ENCODE data around the gene OCA2.
"Not testable (repeated sequence)": the region's sequence is repeated elsewhere in the genome, so short reads cannot be mapped to it uniquely, and the experiment has no call there.

The OCA2 gene

GRCh38 chr15:27770769-27771554 is 328.2 kb downstream of the OCA2 start:
- DNase-seq (ENCODE audit: low read depth in 2 of 2), result no peak

GRCh38 chr15:27770086-27770607 is 329.0 kb downstream of the OCA2 start:
- DNase-seq (ENCODE audit: low read depth in 2 of 2), result no peak

DNA sequence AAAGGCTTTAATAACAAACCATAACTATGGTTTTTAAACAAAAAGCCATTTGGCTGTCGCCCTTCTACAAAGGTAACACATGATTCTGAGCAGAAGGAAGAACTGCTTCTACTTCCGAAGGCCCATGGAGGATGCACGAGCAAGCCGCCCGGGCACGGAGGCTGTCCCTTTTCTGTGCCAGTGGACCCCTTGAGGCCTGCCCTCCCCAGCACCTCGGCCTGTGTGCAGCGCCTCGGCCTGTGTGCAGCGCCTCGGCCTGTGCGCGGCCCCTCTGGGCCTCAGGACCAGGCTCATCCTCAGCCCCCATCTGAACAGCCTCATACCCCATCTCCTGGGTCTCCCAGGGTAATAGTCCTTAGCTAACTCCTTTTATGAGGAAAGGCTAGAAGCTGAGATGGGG is 329.5 kb downstream of the OCA2 start:
- no peak for DNase-seq (ENCODE audit: low read depth in 2 of 2)

GRCh38 chr15:27768732-27769475 is 330.2 kb downstream of the OCA2 start:
- DNase-seq (ENCODE audit: low read depth in 2 of 2), result no peak

GRCh38 chr15:27767918-27768640 is 331.0 kb downstream of the OCA2 start:
- DNase-seq (ENCODE audit: low read depth in 2 of 2), result no peak

DNA sequence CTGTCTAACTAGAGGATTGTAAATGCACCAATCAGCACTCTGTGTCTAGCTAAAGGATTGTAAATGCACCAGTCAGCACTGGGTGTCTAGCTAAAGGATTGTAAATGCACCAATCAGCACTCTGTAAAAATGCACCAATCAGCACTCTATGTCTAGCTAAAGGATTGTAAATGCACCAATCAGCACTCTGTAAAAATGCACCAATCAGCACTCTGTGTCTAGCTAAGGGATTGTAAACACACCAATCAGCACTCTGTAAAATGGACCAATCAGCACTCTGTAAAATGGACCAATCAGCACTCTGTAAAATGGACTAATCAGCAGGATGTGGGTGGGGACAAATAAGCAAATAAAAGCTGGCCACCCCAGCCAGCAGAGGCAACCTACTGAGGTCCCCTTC is 331.7 kb downstream of the OCA2 start:
- DNase-seq (ENCODE audit: low read depth in 2 of 2), result not testable (repeated sequence)

DNA sequence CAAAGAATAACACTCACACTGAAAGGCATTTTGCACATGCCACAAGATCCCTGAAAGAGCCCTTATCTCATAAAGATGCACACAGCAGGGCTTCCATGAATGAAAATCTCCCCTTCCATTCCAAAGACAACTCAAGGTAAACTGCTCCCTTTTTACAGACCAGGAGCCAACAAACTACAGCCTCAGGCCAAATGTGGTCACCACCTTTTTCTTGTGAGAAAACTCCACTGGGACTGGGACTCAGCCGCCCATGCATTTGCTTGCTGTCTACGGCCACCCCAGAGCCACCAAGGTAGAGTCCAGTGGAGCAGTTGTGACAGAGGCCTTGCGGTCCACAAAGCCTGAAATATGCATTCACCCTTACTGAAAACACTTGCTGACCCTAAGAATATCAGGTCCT is 334.8 kb downstream of the OCA2 start:
- no peak for DNase-seq (ENCODE audit: low read depth in 2 of 2)

GRCh38 chr15:27763514-27763913 is 335.6 kb downstream of the OCA2 start:
- no peak for DNase-seq (ENCODE audit: low read depth in 2 of 2)

DNA sequence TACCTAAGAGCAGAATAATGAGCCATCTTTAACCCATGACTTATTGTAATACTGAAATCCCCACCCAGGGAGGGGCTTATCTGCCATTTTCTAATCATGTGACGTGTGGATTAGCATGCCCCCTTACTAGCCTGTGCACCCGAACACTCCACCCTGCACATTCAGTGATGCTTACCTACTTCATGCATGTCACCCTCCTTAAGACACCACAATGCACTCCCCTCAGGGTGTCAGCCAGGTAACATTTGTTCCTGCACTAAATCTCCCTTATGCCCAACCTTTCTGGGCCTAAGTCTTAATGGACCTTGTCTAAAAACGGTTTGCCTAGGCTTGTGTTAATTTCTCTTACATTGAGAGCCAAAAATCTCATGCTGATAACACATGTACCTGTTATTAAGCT is 336.6 kb downstream of the OCA2 start:
- no peak for DNase-seq (ENCODE audit: low read depth in 2 of 2)

- no peak for DNase-seq (ENCODE audit: low read depth in 2 of 2)
Measured at GRCh38 chr15:27757052-27757451, 342.1 kb downstream of the OCA2 start.

GRCh38 chr15:27752691-27753090 is 346.4 kb downstream of the OCA2 start:
- no peak for DNase-seq (ENCODE audit: low read depth in 2 of 2)

DNA sequence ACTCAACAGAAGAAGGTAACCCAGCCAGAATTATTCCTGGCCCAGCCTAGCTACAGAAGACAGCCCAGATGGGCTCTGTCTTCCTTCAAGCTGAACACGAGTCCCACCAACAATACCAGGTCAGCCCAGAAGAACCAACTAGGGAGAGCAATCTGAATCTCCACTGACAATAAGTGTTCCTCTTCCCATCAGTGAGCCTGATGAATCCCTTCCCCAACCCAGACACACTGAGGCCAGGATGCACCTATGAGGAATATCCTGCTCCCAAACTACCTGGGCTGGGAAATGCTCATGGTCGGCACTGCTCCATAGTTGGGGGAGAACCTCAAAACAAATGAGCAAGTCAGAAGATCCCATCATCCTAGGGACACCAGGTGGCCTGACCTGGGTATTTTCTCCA is 351.1 kb downstream of the OCA2 start:
- DNase-seq (ENCODE audit: low read depth in 2 of 2), result no peak

GRCh38 chr15:27746401-27746955 is 352.6 kb downstream of the OCA2 start:
- DNase-seq (ENCODE audit: low read depth in 2 of 2), result no peak

- no peak for DNase-seq (ENCODE audit: low read depth in 2 of 2)
Measured at GRCh38 chr15:27744641-27745040, 354.5 kb downstream of the OCA2 start.

- DNase-seq (ENCODE audit: low read depth in 2 of 2), result no peak
Measured at GRCh38 chr15:27743638-27744037, 355.5 kb downstream of the OCA2 start.

DNA sequence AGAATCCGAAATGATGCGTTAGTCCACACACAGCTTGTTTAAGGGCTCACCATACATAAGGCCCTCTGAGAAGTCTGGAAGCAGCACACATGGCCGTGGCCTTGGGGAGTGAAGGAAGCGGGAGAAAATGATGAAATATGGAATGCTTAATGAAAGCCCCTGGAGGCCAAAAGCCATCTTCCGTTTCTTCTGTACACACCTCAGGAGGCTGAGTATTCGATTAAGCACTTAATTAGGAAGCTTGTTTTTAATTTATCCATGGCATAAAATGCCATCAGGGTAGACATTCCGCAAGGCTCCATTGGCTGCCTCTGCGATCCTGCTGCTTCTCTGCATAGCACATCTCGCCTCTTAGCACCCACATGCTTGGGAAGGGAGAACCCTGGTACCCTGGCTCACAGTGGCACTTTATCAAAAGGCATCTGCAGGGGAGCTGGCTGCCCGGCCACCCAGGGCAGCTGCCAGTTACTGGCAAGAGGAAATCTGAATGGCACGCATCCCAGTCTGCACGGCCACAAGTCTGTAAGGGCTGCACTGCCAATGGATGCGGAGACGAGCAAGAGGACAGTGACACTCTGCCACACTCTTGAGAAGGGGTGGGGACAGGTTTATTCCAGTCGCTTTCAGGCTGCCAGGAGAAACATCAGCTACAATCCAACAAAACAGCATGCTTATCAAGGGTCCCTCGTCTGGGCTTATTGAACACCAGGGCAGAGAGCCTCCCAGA is 356.2 kb downstream of the OCA2 start:
- DNase-seq (ENCODE audit: low read depth in 2 of 2), result no peak

- no peak for DNase-seq (ENCODE audit: low read depth in 2 of 2)
Measured at GRCh38 chr15:27741226-27741860, 357.8 kb downstream of the OCA2 start.

DNA sequence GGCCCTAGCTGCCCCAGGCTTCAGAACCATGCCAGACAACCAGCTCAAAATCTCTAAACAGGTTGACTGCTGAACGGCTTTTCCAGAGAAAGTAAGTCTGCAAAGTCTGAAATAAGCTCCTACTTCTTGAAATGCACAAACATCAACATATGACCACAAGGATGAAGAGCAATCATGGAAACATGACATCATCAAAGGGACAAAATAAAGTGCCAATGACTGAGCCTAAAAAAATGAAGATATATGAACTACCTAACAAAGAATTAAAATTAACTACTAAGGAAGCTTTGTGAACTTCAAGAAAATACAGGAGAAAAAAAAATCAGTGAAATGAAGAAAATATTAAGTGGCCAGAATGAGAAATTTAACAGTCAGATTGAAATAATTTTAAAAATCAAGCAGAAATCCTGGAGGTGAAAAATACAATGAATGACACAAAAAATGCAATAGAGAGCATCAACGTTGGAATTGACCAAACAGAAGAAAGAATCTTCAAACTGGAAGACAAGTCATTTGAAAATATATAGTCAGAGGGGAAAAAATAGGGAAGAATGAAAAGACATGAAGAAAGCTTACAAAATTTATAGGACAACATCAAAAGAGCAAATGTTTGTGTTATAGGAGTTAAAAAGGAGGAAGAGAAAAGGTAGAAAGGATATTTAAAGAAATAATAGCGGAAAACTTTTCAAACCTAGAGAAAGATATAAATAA is 364.2 kb downstream of the OCA2 start:
- no peak for DNase-seq (ENCODE audit: low read depth in 2 of 2)

DNA sequence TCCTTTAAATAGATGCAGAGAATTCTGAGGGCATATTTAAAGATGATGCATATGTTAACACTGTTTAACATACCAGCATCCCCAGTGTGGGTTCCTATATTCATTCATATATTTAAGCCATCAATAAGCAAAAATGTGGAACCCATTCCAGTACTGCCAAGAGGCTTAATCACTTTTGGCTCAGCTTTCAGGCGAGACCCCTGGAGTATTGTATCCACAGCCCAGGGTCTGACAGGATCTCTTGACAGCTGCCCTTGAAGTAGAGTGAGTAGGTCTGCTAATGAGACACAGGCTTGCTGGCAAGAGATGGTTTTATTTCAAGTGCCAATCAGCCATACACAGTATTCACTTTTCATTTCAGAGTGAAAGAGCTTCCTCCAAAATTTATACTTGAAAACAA is 367.3 kb downstream of the OCA2 start:
- DNase-seq (ENCODE audit: low read depth in 2 of 2), result no peak

- no peak for DNase-seq (ENCODE audit: low read depth in 2 of 2)
Measured at GRCh38 chr15:27730868-27731267, 368.2 kb downstream of the OCA2 start.

Data from stimulated activated CD8-positive, alpha-beta memory T cell treated with anti-CD3 and anti-CD28 coated beads, Interleukin-7, amount 100 ng/mL, for 4 hours (primary cell).